Measurements from ENCODE around the gene RBBP4.

Gene RBBP4

GRCh38 chr1:32719681-32720275 is 68.8 kb downstream of the RBBP4 start:
- no peak for DNase-seq (ENCODE audit: low read depth)

GRCh38 chr1:32724678-32725614 is 73.9 kb downstream of the RBBP4 start:
- DNase-seq (ENCODE audit: low read depth), result peak; percentile 9

- DNase-seq (ENCODE audit: low read depth), result no peak
Measured at GRCh38 chr1:32725615-32725982, 74.6 kb downstream of the RBBP4 start.

GRCh38 chr1:32727876-32728275 is 76.9 kb downstream of the RBBP4 start:
- no peak for DNase-seq (ENCODE audit: low read depth)

GRCh38 chr1:32728413-32729077 is 77.5 kb downstream of the RBBP4 start:
- no peak for DNase-seq (ENCODE audit: low read depth)

GRCh38 chr1:32729254-32730046 is 78.4 kb downstream of the RBBP4 start:
- no peak for DNase-seq (ENCODE audit: low read depth)

- no peak for DNase-seq (ENCODE audit: low read depth)
Measured at GRCh38 chr1:32733582-32734321, 82.7 kb downstream of the RBBP4 start.

All from activated T-helper 9 cell treated with anti-CD3 and anti-CD28 coated beads, Interleukin-2, amount 50 U/mL, for 16 hours (primary cell).